ENCODE measurements around the gene EIF4B.

Gene EIF4B

GRCh38 chr12:53060721-53061276 is 54.5 kb downstream of the EIF4B start:
- H3K4ac ChIP-seq (ENCODE audit: low read length) = no peak overlapping the region
- H3K36me3 ChIP-seq (replicated peaks in 1 of 2; ENCODE audit: control insufficient read depth in 2 of 2, insufficient read depth in 2 of 2, low read length in 2 of 2) = peaks cover 3 to 6% of the 10 kb centered on the region in 2 donors
- H3K4me2 ChIP-seq (ENCODE audit: insufficient read depth, low read length, poor library complexity, severe bottlenecking) = no peak overlapping the region
- no peaks in the 10 kb centered on the region for H3K9me3 ChIP-seq (replicated peaks in 1 of 2; ENCODE audit: control insufficient read depth in 2 of 2, insufficient read depth in 1 of 2, low read depth in 1 of 2, low read length in 2 of 2)
- H2BK12ac ChIP-seq (ENCODE audit: low read length) = peak overlapping the region; percentile 84
- H2AK5ac ChIP-seq (ENCODE audit: low read depth, low read length) = peak overlapping the region; percentile 56
- peak overlapping the region; percentile 72 for H2BK120ac ChIP-seq (ENCODE audit: low read depth, low read length)
- H2BK15ac ChIP-seq (ENCODE audit: low read length) = peak overlapping the region; percentile 58
- H3K79me1 ChIP-seq (ENCODE audit: low read depth, low read length) = no peaks in the 10 kb centered on the region
- H3K4me3 ChIP-seq (ENCODE audit: low read length in 2 of 2) = no peak overlapping the region
- H3K4me1 ChIP-seq (ENCODE audit: control insufficient read depth in 2 of 2, insufficient read depth in 1 of 2, low read depth in 1 of 2, low read length in 2 of 2) = peaks cover 0 to 2% of the 10 kb centered on the region in 2 donors
- no CpG with 5 or more reads among the region's 18 CpGs for WGBS, 2 donors (ENCODE audit: extremely low coverage in 2 of 2, insufficient read length in 2 of 2, insufficient replicate concordance in 1 of 2)
- H4K8ac ChIP-seq (ENCODE audit: low read depth, low read length) = no peak overlapping the region
- DNase-seq (ENCODE audit: low spot score) = no peak
- peak overlapping the region; percentile 21 for H3K9ac ChIP-seq (ENCODE audit: low read depth, low read length, poor library complexity)
- H3K18ac ChIP-seq (ENCODE audit: low read length) = no peak overlapping the region
- peak overlapping the region; percentile 78 for H3K23ac ChIP-seq (ENCODE audit: low read depth, low read length, poor library complexity)
- H3K27ac ChIP-seq (replicated peaks; ENCODE audit: low read length) = no peak overlapping the region
- peak overlapping the region; percentile 83 for H2BK5ac ChIP-seq (ENCODE audit: low read length)
- no peak overlapping the region for H4K91ac ChIP-seq (ENCODE audit: low read depth, low read length, poor library complexity)
- H3K27me3 ChIP-seq (ENCODE audit: control insufficient read depth in 3 of 3, insufficient read depth in 3 of 3, low read depth in 1 of 3, low read length in 3 of 3) = no peaks in the 10 kb centered on the region
- no peak overlapping the region for H3K14ac ChIP-seq (ENCODE audit: low read length)
- H2AFZ ChIP-seq (ENCODE audit: low read length) = no peak overlapping the region

- Histone ChIP-seq H3K18ac (ENCODE audit: low read length) (peak overlapping the region; percentile 21), H4K8ac (ENCODE audit: low read depth, low read length) (no peak overlapping the region), H3K4me3 (ENCODE audit: low read length in 2 of 2) (no peak overlapping the region), H3K27me3 (ENCODE audit: control insufficient read depth in 3 of 3, insufficient read depth in 3 of 3, low read depth in 1 of 3, low read length in 3 of 3) (no peaks in the 10 kb centered on the region), H2BK12ac (ENCODE audit: low read length) (peak overlapping the region; percentile 17), H4K91ac (ENCODE audit: low read depth, low read length, poor library complexity) (no peak overlapping the region), H3K4ac (ENCODE audit: low read length) (no peak overlapping the region), H2AFZ (ENCODE audit: low read length) (no peak overlapping the region), H3K4me2 (ENCODE audit: insufficient read depth, low read length, poor library complexity, severe bottlenecking) (no peak overlapping the region), H2BK120ac (ENCODE audit: low read depth, low read length) (no peak overlapping the region), H2AK5ac (ENCODE audit: low read depth, low read length) (peak overlapping the region; percentile 91), H2BK5ac (ENCODE audit: low read length) (peak overlapping the region; percentile 83), H3K79me1 (ENCODE audit: low read depth, low read length) (no peaks in the 10 kb centered on the region), H3K9me3 (replicated peaks in 1 of 2; ENCODE audit: control insufficient read depth in 2 of 2, insufficient read depth in 1 of 2, low read depth in 1 of 2, low read length in 2 of 2) (no peaks in the 10 kb centered on the region), H3K27ac (replicated peaks; ENCODE audit: low read length) (no peak overlapping the region), H3K4me1 (ENCODE audit: control insufficient read depth in 2 of 2, insufficient read depth in 1 of 2, low read depth in 1 of 2, low read length in 2 of 2) (peaks cover 0 to 2% of the 10 kb centered on the region in 2 donors), H3K23ac (ENCODE audit: low read depth, low read length, poor library complexity) (peak overlapping the region; percentile 78), H2BK15ac (ENCODE audit: low read length) (peak overlapping the region; percentile 58), H3K9ac (ENCODE audit: low read depth, low read length, poor library complexity) (peak overlapping the region; percentile 40), H3K36me3 (replicated peaks in 1 of 2; ENCODE audit: control insufficient read depth in 2 of 2, insufficient read depth in 2 of 2, low read length in 2 of 2) (peaks cover 3 to 6% of the 10 kb centered on the region in 2 donors), H3K14ac (ENCODE audit: low read length) (peak overlapping the region; percentile 5)
- WGBS, 2 donors (ENCODE audit: extremely low coverage in 2 of 2, insufficient read length in 2 of 2, insufficient replicate concordance in 1 of 2) = no CpG with 5 or more reads among the region's 5 CpGs
- no peak for DNase-seq (ENCODE audit: low spot score)
Measured at GRCh38 chr12:53061404-53062010, 55.3 kb downstream of the EIF4B start.

GRCh38 chr12:53062011-53062961 is 56.0 kb downstream of the EIF4B start:
- WGBS, 2 donors (ENCODE audit: extremely low coverage in 2 of 2, insufficient read length in 2 of 2, insufficient replicate concordance in 1 of 2) = no CpG with 5 or more reads among the region's 20 CpGs
- Histone ChIP-seq H3K79me1 (ENCODE audit: low read depth, low read length) (no peaks in the 10 kb centered on the region), H3K9me3 (replicated peaks in 1 of 2; ENCODE audit: control insufficient read depth in 2 of 2, insufficient read depth in 1 of 2, low read depth in 1 of 2, low read length in 2 of 2) (no peaks in the 10 kb centered on the region), H3K4me2 (ENCODE audit: insufficient read depth, low read length, poor library complexity, severe bottlenecking) (no peak overlapping the region), H3K27me3 (ENCODE audit: control insufficient read depth in 3 of 3, insufficient read depth in 3 of 3, low read depth in 1 of 3, low read length in 3 of 3) (no peaks in the 10 kb centered on the region), H3K27ac (replicated peaks; ENCODE audit: low read length) (no peak overlapping the region), H3K14ac (ENCODE audit: low read length) (no peak overlapping the region), H3K23ac (ENCODE audit: low read depth, low read length, poor library complexity) (peak overlapping the region; percentile 78), H3K4ac (ENCODE audit: low read length) (no peak overlapping the region), H3K9ac (ENCODE audit: low read depth, low read length, poor library complexity) (no peak overlapping the region), H4K8ac (ENCODE audit: low read depth, low read length) (no peak overlapping the region), H2AFZ (ENCODE audit: low read length) (no peak overlapping the region), H3K4me1 (ENCODE audit: control insufficient read depth in 2 of 2, insufficient read depth in 1 of 2, low read depth in 1 of 2, low read length in 2 of 2) (peaks cover 0 to 2% of the 10 kb centered on the region in 2 donors), H3K18ac (ENCODE audit: low read length) (peak overlapping the region; percentile 52), H3K4me3 (ENCODE audit: low read length in 2 of 2) (no peak overlapping the region), H2BK15ac (ENCODE audit: low read length) (peak overlapping the region; percentile 91), H2BK12ac (ENCODE audit: low read length) (no peak overlapping the region), H2BK120ac (ENCODE audit: low read depth, low read length) (peak overlapping the region; percentile 22), H2BK5ac (ENCODE audit: low read length) (peak overlapping the region; percentile 83), H3K36me3 (replicated peaks in 1 of 2; ENCODE audit: control insufficient read depth in 2 of 2, insufficient read depth in 2 of 2, low read length in 2 of 2) (peaks cover 3 to 6% of the 10 kb centered on the region in 2 donors), H2AK5ac (ENCODE audit: low read depth, low read length) (peak overlapping the region; percentile 78), H4K91ac (ENCODE audit: low read depth, low read length, poor library complexity) (no peak overlapping the region)
- DNase-seq (ENCODE audit: low spot score) = no peak

Measured in neuronal stem cell (in vitro differentiated cells).